ENCODE measurements around the gene FATE1. TPM values are rescaled to one million over a fixed set of nuclear protein-coding genes. Genes with fewer than 3 reads are reported as not detected.
"Not testable (repeated sequence)": the region's sequence is repeated elsewhere in the genome, so short reads cannot be mapped to it uniquely, and the experiment has no call there.

FATE1 gene
- total RNA-seq = not detected

- no peak for DNase-seq
Measured at GRCh38 chrX:151715752-151716151, at the start of gene FATE1. FATE1 (plus strand) TSS chrX:151716035; CDS start chrX:151716120, 85 bp downstream.

GRCh38 chrX:151675121-151675746 is 40.6 kb upstream of the FATE1 start:
- DNase-seq = no peak

- DNase-seq = no peak
Measured at GRCh38 chrX:151676196-151676595, 39.6 kb upstream of the FATE1 start.

- no peak for DNase-seq
Measured at GRCh38 chrX:151679798-151680402, 35.9 kb upstream of the FATE1 start.

GRCh38 chrX:151680805-151681204 is 35.0 kb upstream of the FATE1 start:
- DNase-seq = no peak

GRCh38 chrX:151687635-151688034 is 28.2 kb upstream of the FATE1 start:
- no peak for DNase-seq

GRCh38 chrX:151688695-151689094 is 27.1 kb upstream of the FATE1 start:
- DNase-seq = no peak

- DNase-seq = no peak
Measured at GRCh38 chrX:151692825-151693224, 23.0 kb upstream of the FATE1 start.

GRCh38 chrX:151694121-151694520 is 21.7 kb upstream of the FATE1 start:
- DNase-seq = no peak

- no peak for DNase-seq
Measured at GRCh38 chrX:151694661-151695582, 20.9 kb upstream of the FATE1 start, which contains the start of gene PRRG3. PRRG3 (plus strand) TSS chrX:151695458; CDS start chrX:151698815, 3,357 bp downstream.

GRCh38 chrX:151695583-151696340 is 20.1 kb upstream of the FATE1 start:
- DNase-seq = no peak

- DNase-seq = not testable (repeated sequence)
Measured at GRCh38 chrX:151697082-151697481, 18.8 kb upstream of the FATE1 start.

GRCh38 chrX:151697522-151697921 is 18.3 kb upstream of the FATE1 start:
- DNase-seq = no peak

GRCh38 chrX:151698485-151698884 is 17.4 kb upstream of the FATE1 start:
- DNase-seq = no peak

GRCh38 chrX:151699746-151700145 is 16.1 kb upstream of the FATE1 start:
- no peak for DNase-seq

- DNase-seq = no peak
Measured at GRCh38 chrX:151700581-151700980, 15.3 kb upstream of the FATE1 start.

- DNase-seq = no peak
Measured at GRCh38 chrX:151701071-151701470, 14.8 kb upstream of the FATE1 start.

GRCh38 chrX:151701531-151701930 is 14.3 kb upstream of the FATE1 start:
- no peak for DNase-seq

GRCh38 chrX:151702026-151702714 is 13.7 kb upstream of the FATE1 start:
- DNase-seq = no peak

- no peak for DNase-seq
Measured at GRCh38 chrX:151702741-151703340, 13.0 kb upstream of the FATE1 start.

GRCh38 chrX:151703487-151703886 is 12.3 kb upstream of the FATE1 start:
- peak; percentile 6 for DNase-seq
